ENCODE measurements around the gene HOMER3.
"Not testable (repeated sequence)": the region's sequence is repeated elsewhere in the genome, so short reads cannot be mapped to it uniquely, and the experiment has no call there.

Gene HOMER3

GRCh38 chr19:18952364-18953003 is 11.5 kb upstream of the HOMER3 start:
- not testable (repeated sequence) for DNase-seq

DNA sequence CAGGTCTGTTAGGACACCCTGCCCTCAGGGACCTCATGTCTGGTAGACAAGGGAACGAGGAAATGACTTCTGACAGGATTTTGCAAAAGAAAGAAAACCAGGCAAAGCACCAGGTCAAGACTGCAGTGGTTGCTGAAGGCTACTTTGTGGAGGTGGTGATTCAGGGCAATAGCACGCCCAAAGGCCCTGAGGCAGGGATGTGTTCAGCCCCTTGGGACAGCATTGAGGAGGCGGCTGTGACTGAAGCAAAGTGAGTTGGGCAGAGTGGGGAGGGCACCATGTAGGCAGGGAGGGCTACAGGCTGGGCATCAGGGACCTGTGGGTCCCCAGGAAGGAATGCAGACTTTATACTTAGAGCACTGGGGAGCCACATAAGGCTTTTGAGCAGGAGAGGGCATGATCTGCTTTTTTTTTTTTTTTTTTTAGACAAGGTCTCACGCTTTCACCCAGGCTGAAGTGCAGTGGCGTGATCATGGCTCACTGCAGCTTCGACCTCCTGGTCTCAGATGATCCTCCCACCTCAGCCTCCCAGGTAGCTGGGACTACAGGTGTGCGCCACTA is 10.8 kb upstream of the HOMER3 start:
- no peak for DNase-seq

DNA sequence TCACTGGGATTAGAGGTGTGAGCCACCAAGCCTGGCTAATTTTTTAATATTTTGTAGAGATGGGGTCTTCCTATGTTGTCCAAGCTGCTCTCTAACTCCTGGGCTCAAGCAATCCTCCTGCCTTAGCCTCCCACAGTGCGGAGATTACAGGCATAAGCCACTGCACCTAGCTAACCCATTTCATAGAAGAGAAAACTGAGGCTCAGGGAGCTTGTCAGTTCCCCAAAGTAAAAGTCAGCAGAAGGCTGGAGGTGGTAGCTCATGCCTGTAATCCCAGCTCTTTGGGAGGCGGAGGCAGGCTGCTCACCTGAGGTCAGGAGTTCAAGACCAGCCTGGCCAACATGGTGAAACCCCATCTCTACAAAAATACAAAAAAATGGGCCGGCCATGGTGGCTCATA is 8.8 kb upstream of the HOMER3 start:
- no peak for DNase-seq

DNA sequence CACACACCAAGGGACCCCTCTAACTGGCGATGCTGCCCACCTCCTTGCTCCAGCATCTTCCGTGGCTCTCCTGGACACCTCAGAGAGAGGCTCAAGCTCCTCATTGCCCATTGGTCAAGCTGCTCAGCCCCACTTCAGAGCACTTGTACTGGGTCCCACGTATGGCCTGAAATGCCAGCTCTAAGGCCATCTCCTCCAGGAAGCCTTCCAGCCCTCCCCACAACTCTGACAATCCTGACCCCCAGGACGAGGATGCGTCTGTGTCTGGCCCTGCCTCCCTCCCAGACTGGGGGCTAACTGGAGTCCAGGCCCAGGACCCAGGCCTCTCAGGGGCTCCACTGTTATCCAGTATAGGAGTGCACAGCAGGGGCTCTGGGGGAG is 7.9 kb upstream of the HOMER3 start:
- no peak for DNase-seq

DNA sequence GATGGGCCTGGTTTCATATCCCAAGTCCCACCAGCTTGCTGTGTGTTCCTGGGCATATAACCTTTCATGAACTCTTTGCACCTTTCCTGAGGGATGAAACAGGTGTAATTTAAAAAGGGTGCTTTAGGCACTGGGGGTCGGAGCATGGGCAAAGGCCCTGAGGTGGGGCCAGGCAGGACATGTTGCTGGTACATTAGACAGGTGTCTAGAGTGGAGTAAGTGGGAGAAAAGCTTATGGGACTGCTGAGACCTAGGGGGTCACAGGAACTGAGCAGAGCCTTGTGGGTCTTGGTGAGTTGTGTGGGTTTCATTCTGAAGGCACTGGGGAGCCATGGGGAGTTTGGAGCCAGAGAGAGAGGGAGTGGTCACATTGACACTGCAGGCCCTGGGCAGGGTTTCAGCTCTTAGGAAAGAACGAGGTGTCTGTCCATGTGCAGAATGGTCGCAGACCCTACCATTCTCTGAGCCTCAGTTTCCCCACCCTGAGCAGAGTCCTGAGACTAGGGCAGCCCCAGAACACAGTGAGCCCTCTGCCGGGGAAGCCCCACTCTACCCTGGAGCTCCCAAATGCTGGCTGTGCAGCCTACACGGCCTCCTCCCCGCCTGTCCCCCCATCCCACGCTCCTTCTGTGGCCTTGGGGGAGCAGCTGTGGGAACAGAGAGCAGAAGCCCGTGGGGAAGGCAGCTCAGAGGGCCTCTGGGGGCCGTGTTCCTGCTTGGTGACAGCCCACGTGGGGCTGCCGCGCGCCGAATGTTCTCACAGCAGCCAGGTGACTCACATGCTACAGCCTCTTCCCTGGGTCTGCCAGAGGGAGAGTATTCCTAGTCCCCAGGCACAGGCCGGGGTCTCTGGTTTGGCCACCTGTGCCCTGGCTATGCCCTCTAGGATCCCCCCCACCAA is 7.3 kb upstream of the HOMER3 start:
- DNase-seq = no peak

- DNase-seq = no peak
These were observed 5.9 kb upstream of the HOMER3 start for GRCh38 chr19:18946918-18947317.

DNA sequence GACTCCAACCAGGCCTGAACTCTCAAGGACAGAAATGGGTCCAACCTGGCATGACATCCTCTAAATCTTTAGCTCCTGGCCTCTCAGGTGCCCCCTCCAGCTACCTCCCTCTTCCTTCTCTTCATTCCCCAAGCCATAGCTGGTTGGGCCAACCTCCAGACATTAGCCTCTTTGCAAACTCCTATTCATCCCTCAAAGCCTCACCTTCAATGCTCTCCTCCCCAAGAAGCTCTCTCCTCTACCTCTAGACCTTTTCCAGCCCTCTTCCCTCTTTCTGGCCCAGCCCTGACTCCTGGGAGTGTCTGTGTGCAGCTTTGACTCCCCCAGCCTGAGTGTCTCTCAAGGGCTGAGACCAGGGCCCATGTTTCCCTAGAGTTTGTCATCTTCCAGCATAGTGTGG is 5.3 kb upstream of the HOMER3 start:
- no peak for DNase-seq

GRCh38 chr19:18945297-18945696 is 4.3 kb upstream of the HOMER3 start:
- DNase-seq = no peak

GRCh38 chr19:18943465-18943864 is 2.4 kb upstream of the HOMER3 start:
- no peak for DNase-seq

DNA sequence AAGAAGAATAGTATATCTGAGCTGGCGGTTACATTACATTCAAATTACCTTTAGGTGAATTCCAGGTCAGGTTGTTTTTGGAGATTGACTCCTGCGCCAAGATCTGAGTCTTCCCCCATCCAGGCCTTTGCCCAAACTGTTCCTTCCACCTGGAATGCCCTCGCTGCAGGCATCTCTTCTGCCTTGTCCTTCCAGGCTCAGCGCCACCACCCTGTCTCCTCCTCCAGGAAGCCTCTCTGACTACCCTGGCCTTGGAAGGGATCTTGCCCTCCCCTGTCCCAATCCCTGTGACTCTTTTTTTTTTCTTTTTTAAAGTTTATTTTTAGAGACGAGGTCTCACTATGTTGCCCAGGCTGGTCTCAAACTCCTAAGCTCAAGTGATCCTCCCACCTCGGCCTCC is 1.7 kb upstream of the HOMER3 start:
- DNase-seq = no peak

- no peak for DNase-seq
These were observed 774 bp upstream of the HOMER3 start for GRCh38 chr19:18941628-18942354.

DNA sequence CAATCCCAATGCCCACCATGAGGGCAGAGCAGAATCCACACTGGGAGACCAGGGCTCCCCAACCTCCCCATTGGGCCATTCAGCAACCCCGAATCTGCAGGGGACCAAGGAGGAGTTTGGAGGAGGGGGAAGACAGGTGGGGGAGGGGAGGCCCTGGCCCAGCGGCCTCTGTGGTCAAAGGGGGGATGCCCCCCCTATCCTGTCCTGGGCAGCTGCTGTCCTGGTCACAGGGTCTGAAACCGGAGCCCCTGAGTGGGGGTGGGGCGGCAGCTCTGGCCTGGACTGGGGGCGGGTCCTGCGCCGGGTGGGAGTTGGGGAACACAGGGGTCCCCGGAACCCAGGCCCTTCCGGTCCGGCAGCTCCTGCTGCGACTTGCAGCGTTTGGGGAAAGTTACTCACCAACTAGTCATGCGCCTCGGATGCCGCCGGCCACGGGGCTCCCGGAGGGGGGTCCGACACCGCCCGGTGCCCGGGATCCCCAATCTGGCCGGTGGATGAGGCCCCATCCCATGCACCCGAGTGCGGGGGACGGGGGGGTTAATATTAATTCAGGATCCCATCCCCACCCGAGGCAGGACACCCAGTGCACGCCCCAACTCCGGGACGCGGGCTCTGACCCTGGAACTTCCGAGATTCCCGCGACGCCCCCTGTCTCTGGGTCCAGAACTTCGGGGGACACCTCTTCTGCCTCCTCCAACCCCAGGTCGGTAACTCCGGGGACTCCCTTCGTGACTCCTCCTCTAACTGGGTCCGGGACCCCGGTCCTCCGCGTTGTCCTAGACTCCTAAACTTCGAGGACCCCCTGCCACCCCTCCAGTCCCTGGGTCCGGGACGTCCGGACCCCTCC is 872 bp downstream of the HOMER3 start:
- no peak for DNase-seq

DNA sequence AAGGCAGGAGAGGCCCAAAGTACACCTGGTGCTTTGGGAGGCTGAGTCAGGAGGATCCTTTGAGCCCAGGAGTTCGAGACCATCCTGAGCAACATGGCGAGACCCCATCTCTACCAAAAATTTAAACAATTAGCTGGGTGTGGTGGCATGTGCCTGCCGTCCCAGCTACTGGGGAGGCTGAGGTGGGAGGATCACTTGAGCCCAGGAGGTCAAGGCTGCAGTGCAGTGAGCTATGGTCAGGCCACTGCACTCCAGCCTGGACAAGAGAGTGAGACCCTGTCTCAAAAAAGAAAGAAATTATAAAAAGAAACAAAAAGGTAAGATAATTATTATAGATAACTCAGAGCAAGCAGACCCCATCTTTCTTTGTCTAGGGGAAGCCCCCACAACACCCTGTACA is 1.9 kb downstream of the HOMER3 start:
- DNase-seq = no peak

DNA sequence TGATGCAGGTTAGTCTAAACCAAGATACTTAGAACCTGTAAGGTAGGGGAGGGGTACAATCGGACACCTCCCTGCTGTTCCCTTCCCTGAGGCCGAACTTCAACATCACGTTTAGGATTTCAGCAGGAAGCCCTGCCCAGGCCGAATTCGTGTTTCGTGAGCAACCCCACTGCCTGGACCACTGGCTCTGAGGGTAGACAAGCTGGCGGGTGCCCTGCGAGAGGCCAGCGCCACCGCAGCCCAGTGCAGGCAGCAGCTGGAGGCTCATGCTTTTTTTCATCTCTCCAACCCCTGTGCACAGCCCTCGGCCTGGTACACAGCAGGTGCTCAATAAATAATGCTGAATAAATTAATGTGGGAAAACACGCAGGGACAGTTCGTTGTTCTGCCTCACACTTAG is 7.7 kb downstream of the HOMER3 start:
- DNase-seq = no peak

GRCh38 chr19:18932216-18932841 is 8.7 kb downstream of the HOMER3 start:
- peak; percentile 77 to 85 for DNase-seq

- DNase-seq = no peak
These were observed 9.5 kb downstream of the HOMER3 start for GRCh38 chr19:18931316-18932162.

DNA sequence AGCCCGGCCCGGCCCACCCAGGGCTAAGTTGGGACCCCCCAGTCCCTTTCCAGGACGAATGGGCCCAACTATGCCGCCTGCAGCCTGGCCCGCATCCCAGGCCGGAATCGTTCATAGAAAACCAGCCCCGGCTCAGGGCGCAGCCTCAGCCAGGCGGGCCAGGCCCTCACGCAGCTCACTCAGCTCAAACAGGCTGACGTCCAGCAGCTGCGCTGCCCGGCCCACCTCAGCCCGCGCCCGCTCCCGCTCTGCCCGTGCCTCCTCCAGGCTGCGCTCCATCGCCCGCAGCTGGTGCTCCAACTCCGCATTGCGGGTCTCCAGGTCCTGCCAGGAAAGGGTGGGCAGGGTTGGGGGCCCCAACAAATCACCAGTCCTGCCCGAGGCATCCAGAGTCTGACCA is 11.7 kb downstream of the HOMER3 start:
- DNase-seq = no peak

DNA sequence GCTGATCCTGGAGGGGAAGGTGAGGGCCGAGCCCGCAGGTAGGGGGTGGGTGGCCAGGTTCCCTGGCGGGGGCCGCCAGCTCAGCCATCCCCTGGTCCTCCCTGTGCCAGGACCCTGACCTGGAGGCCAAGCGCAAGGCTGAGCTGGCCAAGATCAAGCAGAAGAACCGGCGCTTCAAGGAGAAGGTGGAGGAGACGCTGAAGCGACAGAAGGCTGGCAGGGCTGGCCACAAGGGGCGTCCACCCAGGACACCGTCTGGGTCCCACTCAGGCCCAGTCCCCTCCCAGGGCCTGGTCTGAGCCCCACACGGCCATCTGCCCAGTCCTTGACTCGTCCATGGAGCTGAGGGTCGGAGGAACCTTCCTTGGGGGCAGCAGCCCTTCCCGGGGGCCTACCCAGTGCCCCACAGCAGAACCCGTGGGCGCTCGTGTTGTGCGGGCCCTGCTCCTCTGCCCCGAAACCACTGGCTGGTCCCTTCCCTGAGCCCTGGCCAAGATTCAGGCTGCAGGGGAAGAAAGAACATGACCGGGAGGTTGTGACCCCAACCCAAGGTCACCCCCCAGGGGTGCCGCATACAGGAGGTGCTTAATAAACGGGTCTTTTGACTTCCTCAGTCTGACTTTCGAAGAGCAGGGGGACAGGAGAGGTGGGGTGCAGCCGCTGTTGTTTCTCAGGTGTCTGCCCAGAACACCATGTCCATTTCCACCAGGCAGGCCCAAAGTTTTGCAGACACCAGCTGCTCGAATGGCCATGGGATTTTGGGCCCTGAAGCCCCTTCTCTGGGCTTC is 12.8 kb downstream of the HOMER3 start:
- DNase-seq = no peak

DNA sequence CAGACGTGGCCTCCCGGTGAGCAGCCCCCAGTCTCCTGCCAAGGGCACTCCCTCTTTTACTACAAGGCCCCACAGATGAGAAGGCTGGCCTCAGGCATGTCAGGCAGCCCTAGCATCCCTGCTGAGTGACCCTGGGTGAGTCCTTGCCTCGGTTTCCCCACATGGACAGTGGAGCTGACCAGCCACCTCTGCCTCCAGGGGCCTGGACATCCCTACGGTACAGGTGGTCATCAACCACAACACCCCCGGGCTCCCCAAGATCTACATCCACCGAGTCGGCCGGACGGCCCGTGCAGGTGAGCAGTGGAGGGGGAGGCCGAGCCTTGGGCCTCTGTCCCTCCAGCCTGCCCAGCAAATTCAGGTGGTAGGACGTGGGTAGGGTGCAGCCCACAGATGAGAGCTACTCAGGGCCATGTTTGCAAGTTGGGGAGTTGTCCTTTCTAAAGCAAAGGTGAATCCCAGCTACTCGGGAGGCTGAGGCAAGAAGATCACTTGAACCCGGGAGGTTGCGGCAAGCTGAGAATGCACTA is 16.3 kb downstream of the HOMER3 start:
- DNase-seq = no peak

Measured in stimulated activated CD4-positive, alpha-beta T cell treated with anti-CD3 and anti-CD28 coated beads, Interleukin-4, amount 100 ng/mL, for 4 hours (primary cell).